Smooth muscle cell of the brain vasculature (primary cell): ENCODE measurements around the gene ELK3.

Experiments
- DNase-seq: peaks from one replicate; pipeline ENCODE4 v3.0.0-alpha.2; 2012; ENCODE audit warnings: low read depth, low spot score

Gene ELK3

GRCh38 chr12:96212456-96213375, 18.5 kb downstream of the ELK3 start:
- DNase-seq: no peak

- no peak for DNase-seq
These were observed 19.7 kb downstream of the ELK3 start for GRCh38 chr12:96213869-96214268.

DNA sequence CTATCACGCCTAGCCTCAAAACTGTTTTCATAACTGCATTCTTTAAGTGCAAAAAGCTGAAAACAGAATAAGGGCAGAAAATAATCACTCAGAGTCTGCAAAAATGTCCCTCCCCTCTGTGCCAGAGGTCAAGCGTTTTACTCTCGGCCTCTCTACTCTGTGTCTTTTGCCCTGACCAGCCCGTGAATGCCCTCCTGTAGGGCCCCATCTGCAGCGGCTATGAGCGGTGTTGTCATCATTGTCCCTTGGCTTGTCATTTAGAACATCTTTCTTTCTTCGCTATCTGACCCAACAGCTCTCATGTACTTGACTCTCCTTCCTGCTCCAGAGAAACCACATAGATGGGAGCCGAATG, 21.7 kb downstream of the ELK3 start:
- no peak for DNase-seq

DNA sequence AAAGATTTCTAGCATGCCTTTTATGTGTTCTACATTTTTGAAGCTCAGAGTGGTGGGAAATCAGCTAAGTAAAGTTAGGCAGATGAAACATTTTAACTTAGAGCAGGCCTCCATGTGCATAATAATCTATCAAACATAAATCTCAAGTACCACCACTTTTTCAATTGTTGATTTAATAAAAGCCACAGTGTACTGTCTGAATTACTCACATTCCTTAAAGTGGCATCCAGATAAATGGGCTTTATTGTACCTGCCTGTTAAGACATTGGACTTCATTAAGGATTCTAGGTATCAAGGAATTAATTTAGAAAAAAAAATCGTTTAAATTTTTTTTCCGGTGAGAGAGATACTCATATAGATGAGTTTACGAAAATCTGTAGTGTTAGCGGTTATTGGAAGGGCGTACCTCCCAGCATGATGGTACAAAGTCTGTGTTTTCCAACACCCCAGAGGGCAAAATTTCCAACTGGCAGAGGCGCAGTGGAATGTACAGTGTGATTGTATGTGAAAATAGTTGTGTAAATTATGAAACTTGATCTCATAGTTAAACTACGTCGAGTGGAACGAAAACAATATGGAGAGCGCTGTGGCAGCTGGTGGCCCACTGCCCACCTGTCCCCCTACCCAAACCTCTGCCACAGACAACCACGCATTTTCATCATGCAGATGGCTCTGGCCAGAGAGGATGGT, 25.0 kb downstream of the ELK3 start:
- no peak for DNase-seq

- DNase-seq: no peak
These were observed 25.6 kb downstream of the ELK3 start for GRCh38 chr12:96219700-96220206.

- DNase-seq: no peak
These were observed 26.7 kb downstream of the ELK3 start for GRCh38 chr12:96220902-96221301.

DNA sequence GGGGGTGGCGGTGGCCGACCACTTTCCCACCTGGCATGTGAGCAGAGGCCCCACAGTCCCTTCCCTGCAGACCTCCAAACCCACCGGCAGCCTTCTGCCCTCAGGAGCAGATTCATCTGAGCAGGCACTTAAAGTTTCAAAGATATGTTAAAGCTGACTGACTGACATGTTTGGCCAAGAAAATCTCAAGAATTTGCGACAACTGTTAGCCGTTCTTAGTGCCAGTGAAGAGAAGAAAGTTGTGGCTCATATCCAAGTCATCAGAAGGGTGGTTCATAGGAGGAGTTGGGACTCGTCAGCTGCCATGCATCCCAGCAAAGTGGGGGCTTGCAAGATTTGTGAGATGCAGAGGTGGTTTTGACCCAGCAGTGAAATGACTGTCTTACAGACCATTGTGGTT, 27.2 kb downstream of the ELK3 start:
- no peak for DNase-seq

DNA sequence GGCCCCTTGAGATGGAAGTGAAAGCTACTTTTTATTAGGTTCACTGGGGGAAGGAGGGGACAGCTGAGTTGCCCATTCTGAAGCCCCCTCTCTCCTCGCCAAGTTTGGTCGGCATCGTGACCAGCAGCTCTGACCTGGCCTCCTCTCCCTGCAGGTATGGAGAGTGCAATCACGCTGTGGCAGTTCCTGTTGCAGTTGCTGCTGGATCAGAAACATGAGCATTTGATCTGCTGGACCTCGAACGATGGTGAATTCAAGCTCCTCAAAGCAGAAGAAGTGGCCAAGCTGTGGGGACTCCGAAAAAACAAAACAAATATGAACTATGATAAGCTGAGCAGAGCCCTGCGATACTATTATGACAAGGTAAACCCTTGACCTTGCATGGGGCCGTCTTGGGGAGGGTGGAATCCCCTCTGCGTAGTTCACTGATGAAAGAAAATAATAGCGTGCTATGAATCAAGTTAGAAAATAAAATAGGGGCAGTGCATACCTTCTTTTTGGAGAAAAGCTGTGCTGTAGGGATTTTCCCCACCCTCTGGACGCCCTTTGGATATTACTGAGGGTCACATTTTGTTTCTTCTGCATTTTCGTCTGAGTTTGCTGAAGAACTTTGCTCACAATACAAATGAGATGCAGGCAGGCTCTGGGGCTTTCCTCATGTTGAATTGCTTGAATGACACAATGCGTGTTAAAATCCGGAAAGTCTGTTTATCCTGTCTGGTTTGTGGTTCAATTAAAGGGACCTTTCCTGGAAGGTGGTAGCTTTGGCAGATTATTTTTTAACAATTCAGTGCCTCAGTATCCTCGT, 29.4 kb downstream of the ELK3 start:
- no peak for DNase-seq

- no peak for DNase-seq
These were observed 30.0 kb downstream of the ELK3 start for GRCh38 chr12:96224219-96224615.

DNA sequence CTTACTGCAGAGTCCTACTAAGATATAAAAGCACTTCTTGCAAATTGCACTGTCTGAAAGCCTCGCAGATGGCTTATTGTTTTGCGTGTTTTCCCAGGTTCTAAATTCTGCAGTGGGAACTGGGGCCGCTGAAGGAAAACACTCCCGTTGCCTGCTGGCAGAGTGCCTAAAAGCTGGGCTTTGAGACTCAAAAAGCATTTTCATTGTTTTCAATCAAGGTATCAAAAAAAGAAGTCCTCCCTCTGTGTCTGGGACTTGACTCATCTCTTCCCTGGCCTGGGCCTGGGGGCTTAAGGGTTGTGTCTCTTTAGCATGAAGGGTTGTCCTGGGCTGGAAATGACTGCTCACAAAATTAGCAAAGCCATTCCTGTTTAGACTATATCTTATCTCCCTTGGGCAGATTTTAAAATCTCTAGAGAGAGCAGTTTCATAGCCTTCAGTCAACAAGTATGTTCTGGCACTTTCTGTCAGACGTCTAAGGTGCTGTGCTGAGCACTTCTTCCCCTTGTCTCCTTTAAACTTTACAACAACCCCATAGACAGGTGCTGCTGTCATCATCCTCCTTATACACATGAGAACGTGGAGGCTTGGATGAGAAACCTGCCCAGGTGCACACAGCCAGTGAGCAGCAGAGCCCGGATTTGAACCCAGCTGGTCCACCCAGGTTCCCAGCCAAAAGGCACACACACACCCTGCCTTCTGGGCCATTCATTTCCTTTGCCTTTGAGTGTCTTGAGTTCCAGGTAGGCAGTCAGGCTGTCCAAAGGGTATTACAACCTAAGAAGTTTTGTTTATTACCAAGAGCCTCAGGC, 31.1 kb downstream of the ELK3 start:
- no peak for DNase-seq

DNA sequence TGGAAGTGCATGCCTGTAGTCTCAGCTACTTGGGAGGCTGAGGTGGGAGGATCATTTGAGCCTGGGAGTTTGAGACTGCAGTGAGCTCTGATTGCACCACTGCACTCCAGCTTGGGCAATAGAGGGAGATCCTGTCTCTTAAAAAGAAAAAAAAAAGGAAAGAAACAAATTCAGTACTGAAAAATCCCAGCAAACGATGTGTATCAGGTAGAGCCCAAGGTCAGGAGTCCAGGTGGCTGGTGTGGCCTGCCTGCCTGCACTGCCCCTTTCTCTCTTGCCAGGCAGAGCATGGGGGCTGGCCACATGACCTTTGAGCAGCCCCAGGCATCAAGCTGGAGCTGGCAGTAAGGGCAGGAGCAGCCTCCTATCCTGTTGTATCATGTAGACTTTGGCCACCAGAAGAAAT, 31.8 kb downstream of the ELK3 start:
- no peak for DNase-seq

DNA sequence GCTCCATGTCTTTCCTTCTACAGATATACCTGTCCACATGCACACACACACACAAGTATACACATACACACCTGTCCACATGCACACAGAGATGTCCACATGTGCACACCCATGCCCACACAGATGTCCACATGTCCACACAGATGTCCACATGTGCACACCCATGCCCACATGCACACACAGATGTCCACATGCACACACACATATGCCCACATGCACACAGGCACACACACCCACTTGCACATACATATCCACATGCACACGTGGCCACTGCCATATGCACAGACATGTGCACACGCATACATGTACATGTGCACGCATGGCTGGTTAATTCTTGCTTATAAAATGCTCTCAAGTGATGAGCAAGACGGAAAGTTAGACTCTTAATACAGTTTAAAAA, 32.2 kb downstream of the ELK3 start:
- DNase-seq: no peak

DNA sequence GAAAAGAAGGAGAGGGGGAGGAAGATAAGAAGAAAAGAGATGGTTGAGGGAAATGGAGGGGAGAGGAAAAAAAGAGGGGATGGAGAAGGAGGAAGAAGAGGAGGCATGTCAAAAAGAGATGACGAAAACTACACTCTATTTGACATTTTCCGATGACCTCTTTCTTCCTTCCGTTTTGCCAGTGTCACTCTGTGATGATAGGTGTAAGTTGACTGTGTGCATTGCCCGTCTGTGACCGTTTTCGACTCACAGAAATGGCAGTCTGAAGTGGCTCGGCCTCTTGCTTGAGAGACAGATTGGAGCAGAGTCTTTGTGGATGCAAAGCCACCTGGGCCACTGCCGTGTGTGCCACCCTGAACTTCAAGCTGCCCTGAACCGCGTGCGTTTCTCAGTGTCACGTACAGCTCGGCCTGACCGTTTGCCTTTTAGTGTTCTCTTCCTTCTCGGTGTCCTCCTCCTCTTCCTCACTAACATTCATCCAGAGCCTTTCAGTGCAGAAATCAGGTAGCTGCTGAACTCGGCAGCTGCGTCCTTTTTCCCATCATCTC, 32.7 kb downstream of the ELK3 start:
- DNase-seq: no peak

DNA sequence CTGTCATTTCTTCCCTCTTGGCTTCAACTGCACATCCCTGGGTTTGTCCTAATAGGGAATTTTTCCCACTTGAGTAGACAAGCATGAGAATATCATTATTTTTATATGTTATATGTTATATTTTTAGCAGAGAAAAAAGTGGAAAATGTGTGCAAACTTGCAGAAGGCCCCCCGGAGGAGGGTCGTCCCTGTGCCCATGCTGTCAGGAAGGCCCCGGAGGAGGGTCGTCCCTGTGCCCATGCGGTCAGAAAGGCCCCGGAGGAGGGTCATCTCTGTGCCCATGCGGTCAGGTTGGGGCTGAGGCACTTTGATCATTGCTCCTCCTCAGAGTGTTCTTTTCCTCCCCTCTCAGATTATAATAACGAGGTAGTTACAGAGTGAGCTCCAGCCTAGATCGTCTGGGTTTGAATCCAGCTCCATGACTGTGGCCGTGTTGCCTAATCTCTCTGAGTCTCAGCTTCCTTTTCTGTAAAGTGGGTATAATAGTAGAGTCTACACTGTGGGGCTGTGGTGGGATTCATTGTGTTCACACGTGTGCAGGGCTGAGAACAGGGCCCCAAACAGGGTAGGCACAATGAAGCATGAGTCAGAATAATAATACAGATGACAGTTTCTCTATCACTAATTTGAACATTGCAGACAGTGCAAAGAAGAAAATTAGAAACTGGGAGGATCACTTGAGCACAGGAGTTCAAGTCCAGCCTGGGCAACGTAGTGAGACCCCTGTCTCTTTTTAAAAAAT, 33.4 kb downstream of the ELK3 start:
- DNase-seq: no peak

DNA sequence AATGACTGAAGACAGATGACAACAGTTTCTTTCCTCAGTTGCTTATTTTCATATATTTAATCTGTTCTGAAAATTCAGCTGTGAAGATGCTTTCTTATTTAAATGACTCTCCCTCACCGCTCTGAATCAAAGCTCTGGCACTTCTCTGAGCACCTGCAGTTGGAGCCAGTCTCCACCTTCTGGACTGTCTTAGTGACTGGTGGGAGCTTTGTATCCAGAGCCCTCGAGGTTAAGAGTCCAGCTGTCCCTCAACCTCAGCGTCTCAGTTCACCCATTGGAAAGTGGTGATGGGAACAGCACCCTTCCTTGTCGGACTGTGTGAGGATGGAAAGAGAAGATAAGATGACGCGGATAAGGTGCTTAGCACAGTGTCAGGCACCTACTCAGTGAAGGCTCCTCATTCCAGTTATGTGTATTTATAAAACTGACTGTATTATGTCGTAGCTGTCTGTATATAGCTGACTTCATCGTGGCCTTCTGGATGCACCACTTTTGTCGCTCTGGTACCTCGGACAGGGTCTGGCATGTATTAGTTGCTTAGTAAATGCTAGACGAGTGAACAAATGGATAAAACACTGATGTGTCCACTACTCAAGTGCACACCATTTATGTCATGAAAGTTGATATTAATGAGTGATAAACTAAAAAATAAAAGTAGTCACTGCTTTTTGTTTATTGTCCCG, 34.5 kb downstream of the ELK3 start:
- DNase-seq: no peak

- DNase-seq: no peak
These were observed 36.5 kb downstream of the ELK3 start for GRCh38 chr12:96230646-96231045.

DNA sequence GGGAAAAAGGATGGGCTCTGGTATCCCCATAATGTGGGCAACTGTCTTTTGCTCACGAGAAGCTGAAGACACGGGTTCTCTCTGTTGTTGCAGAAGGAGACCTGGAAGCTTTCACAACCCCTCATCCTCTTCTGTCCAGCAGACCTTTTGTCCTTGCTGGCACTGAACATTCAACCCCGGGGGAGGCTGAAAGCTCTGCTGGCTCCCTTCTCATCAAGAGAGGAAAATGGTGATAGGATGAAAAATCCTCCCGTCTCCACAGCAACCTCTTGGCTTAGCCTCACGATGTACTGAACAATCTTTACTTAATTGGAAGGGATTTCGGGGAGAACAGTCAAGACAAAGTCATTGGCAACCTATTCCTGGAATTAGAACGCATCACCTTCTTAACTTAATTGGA, 39.0 kb downstream of the ELK3 start:
- DNase-seq: no peak

DNA sequence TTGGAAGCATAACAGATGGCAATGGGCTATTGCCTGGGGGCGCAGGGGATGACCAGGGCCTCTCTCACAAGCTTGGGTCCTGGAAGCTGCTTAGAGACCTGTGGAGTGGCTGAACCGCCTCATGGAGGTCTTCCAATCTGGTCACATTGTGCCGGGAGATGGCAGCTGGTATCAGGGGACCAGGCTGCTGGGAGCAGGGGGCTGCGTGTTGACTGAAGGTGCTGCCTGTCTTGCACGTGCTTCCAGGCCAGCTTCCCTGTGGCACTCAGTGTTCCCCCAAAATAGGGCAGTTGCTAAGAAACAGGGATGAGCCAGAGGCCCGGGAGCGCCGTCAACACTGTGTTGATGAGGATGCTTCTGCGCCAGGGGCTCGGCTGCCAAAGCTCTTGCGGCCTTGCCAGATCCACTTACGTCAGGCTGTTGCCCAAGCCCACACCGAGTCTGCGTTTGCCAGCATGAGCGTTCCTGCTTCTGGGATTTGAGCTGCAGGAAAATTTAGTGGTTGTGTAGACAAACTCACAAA, 39.8 kb downstream of the ELK3 start:
- DNase-seq: no peak
